Fibroblast of lung (primary cell): Measurements from ENCODE around the gene BCAS3.

Experiments used
- EZH2 ChIP-seq: IDR thresholded peaks from 2 replicates; pipeline ENCODE4 v1.5.1; 2012; ENCODE audit warnings: low read length, control low read depth, mild to moderate bottlenecking; ENCODE audit errors: missing control alignments
- TF ChIP-seq, protein P1 (sequence below), 2 donors: IDR thresholded peaks in 1 of 2; conservative IDR thresholded peaks in 1 of 2; 1 replicate in 1 of 2; 2 replicates in 1 of 2; pipeline ENCODE4 v1.5.1; 2011 to 2012; ENCODE audit warnings: low read length in 2 of 2, control low read depth in 1 of 2, inconsistent platforms in 1 of 2, low read depth in 1 of 2, mild to moderate bottlenecking in 1 of 2

DNA sequence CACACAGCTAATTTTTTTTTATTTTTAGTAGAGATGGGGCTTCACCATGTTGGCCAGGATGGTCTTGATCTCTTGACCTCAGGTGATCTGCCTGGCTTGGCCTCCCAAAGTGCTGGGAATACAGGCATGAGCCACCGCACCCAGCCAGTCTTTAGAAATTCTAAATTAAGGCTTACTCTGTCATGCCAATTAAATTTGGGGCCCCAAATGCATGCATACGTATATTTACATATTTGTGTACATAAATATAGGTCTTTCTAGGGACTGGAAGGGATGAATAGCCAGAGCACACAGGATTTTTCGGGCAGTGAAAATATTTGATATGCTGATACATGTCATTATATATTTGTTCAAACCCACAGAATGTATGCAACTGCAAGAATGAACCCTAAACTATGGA is 105.1 kb downstream of the BCAS3 start:
- TF ChIP-seq, protein P1, sequence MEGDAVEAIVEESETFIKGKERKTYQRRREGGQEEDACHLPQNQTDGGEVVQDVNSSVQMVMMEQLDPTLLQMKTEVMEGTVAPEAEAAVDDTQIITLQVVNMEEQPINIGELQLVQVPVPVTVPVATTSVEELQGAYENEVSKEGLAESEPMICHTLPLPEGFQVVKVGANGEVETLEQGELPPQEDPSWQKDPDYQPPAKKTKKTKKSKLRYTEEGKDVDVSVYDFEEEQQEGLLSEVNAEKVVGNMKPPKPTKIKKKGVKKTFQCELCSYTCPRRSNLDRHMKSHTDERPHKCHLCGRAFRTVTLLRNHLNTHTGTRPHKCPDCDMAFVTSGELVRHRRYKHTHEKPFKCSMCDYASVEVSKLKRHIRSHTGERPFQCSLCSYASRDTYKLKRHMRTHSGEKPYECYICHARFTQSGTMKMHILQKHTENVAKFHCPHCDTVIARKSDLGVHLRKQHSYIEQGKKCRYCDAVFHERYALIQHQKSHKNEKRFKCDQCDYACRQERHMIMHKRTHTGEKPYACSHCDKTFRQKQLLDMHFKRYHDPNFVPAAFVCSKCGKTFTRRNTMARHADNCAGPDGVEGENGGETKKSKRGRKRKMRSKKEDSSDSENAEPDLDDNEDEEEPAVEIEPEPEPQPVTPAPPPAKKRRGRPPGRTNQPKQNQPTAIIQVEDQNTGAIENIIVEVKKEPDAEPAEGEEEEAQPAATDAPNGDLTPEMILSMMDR (conservative IDR thresholded peaks at IDR 0.05 in 1 of 2, IDR thresholded peaks at IDR 0.05 in 1 of 2; ENCODE audit: low read depth in 1 of 2, low read length in 2 of 2): no peak
- no peak for TF ChIP-seq EZH2
